ENCODE results near the gene TEX35. TPM values are rescaled to one million over a fixed set of nuclear protein-coding genes. Genes with fewer than 3 reads are reported as not detected.
A peak's percentile ranks its signal among the peaks of the same experiment; 100 is the strongest.

The TEX35 gene
- polyA plus RNA-seq, 1 donor (not counting 4 experiments of a cell fraction or from before 2014, with no cell fraction given), result 0.18 TPM

- Histone ChIP-seq H3K4me2 (ENCODE audit: control insufficient read depth, extremely low read depth, insufficient read depth, low read depth, low read length) (peak overlapping the region; percentile 46), H4K20me1 (ENCODE audit: control insufficient read depth, extremely low read depth, insufficient read depth, low read length) (no peaks in the 10 kb centered on the region), H3K36me3 (ENCODE audit: control insufficient read depth in 2 of 2, extremely low read depth in 1 of 2, insufficient read depth in 2 of 2, low read length in 2 of 2) (no peaks in the 10 kb centered on the region), H3K9me3 (ENCODE audit: control insufficient read depth, low read depth, low read length) (no peaks in the 10 kb centered on the region), H3K4me3 (ENCODE audit: control insufficient read depth in 2 of 3, extremely low read depth in 1 of 3, insufficient read depth in 2 of 3, low read depth in 1 of 3, low read length in 3 of 3) (peak overlapping the region in 1 of 3 experiments; percentile 17), H3K4me1 (ENCODE audit: control insufficient read depth, extremely low read depth, insufficient read depth, low read length) (peaks cover 24% of the 10 kb centered on the region), H3K27me3 (ENCODE audit: control insufficient read depth, extremely low read depth, insufficient read depth, low read length) (no peaks in the 10 kb centered on the region), H3K9me1 (ENCODE audit: control insufficient read depth, extremely low read depth, insufficient read depth, low read length) (no peaks in the 10 kb centered on the region), H3K9ac (ENCODE audit: control insufficient read depth, extremely low read depth, insufficient read depth, low read length) (peak overlapping the region; percentile 30), H3K79me2 (ENCODE audit: control insufficient read depth, insufficient read depth, low read length) (no peaks in the 10 kb centered on the region), H2AFZ (ENCODE audit: control insufficient read depth, low read length) (peak overlapping the region; percentile 57), H3K27ac (ENCODE audit: control insufficient read depth, insufficient read depth, low read length) (no peak overlapping the region)
- FAIRE-seq (no peak), DNase-seq (ENCODE audit: low read depth, low spot score) (no peak)
- TF ChIP-seq EZH2 (IDR thresholded peaks at IDR 0.05; ENCODE audit: low read length) (no peak), CTCF (optimal IDR thresholded peaks at IDR 0.05 in 1 of 3, IDR thresholded peaks at IDR 0.05 in 1 of 3, conservative IDR thresholded peaks at IDR 0.05 in 1 of 3; ENCODE audit: extremely low read depth in 1 of 3, insufficient read depth in 2 of 3, low read length in 3 of 3) (no peak)
- dilution Hi-C loops (cut with MboI; ENCODE audit: extremely low pct_ligation_motif_present, low sequenced_read_pairs), result no loop called here
Observed at GRCh38 chr1:178531887-178532286, 19.0 kb downstream of the TEX35 start.

- Histone ChIP-seq H3K4me3 (ENCODE audit: control insufficient read depth in 2 of 3, extremely low read depth in 1 of 3, insufficient read depth in 2 of 3, low read depth in 1 of 3, low read length in 3 of 3) (no peak overlapping the region), H4K20me1 (ENCODE audit: control insufficient read depth, extremely low read depth, insufficient read depth, low read length) (no peaks in the 10 kb centered on the region), H3K36me3 (ENCODE audit: control insufficient read depth in 2 of 2, extremely low read depth in 1 of 2, insufficient read depth in 2 of 2, low read length in 2 of 2) (no peaks in the 10 kb centered on the region), H3K9ac (ENCODE audit: control insufficient read depth, extremely low read depth, insufficient read depth, low read length) (peak overlapping the region; percentile 30), H3K27me3 (ENCODE audit: control insufficient read depth, extremely low read depth, insufficient read depth, low read length) (no peaks in the 10 kb centered on the region), H2AFZ (ENCODE audit: control insufficient read depth, low read length) (no peak overlapping the region), H3K9me3 (ENCODE audit: control insufficient read depth, low read depth, low read length) (no peaks in the 10 kb centered on the region), H3K4me2 (ENCODE audit: control insufficient read depth, extremely low read depth, insufficient read depth, low read depth, low read length) (peak overlapping the region; percentile 46), H3K79me2 (ENCODE audit: control insufficient read depth, insufficient read depth, low read length) (no peaks in the 10 kb centered on the region), H3K4me1 (ENCODE audit: control insufficient read depth, extremely low read depth, insufficient read depth, low read length) (peaks cover 29% of the 10 kb centered on the region), H3K27ac (ENCODE audit: control insufficient read depth, insufficient read depth, low read length) (no peak overlapping the region), H3K9me1 (ENCODE audit: control insufficient read depth, extremely low read depth, insufficient read depth, low read length) (no peaks in the 10 kb centered on the region)
- TF ChIP-seq CTCF (optimal IDR thresholded peaks at IDR 0.05 in 1 of 3, IDR thresholded peaks at IDR 0.05 in 1 of 3, conservative IDR thresholded peaks at IDR 0.05 in 1 of 3; ENCODE audit: extremely low read depth in 1 of 3, insufficient read depth in 2 of 3, low read length in 3 of 3), result peak; percentile 86 to 93 (median 93)
- TF ChIP-seq EZH2 (IDR thresholded peaks at IDR 0.05; ENCODE audit: low read length), result no peak
- no peak for DNase-seq (ENCODE audit: low read depth, low spot score)
- dilution Hi-C loops (cut with MboI; ENCODE audit: extremely low pct_ligation_motif_present, low sequenced_read_pairs), result no loop called here
- peak; percentile 70 for FAIRE-seq
Observed at GRCh38 chr1:178532392-178532791, 19.5 kb downstream of the TEX35 start.
